Keratinocyte (primary cell): ENCODE results near the gene DYNC2I2. TPM values are rescaled to one million over a fixed set of nuclear protein-coding genes. Genes with fewer than 3 reads are reported as not detected.

ENCODE experiments used
- DNase-seq: peaks from one replicate; pipeline ENCODE4 v3.0.0-alpha.2; 2011; ENCODE audit warnings: low read depth, missing footprints, low spot score
- FAIRE-seq: peaks from 2 replicates; lab custom pipeline; 2011; peaks lifted over from hg19 to GRCh38; lab: Jason Lieb, UNC
- H2AFZ ChIP-seq: 2 replicates; pipeline ENCODE4 v1.6.0; 2012; ENCODE audit warnings: low read length, control low read depth, inconsistent platforms; ENCODE audit not compliant: control insufficient read depth
- H3K27ac ChIP-seq: 2 replicates; pipeline ENCODE4 v1.5.1; 2011; ENCODE audit warnings: low read length; ENCODE audit not compliant: control insufficient read depth, insufficient read depth
- H3K27me3 ChIP-seq: 3 replicates; pipeline ENCODE4 v1.6.0; 2011; ENCODE audit warnings: low read length; ENCODE audit not compliant: control insufficient read depth, insufficient read depth; ENCODE audit errors: extremely low read depth
- H3K36me3 ChIP-seq, 2 experiments: 2 replicates in 1 of 2; 3 replicates in 1 of 2; pipeline ENCODE4 v1.5.1; 2011; ENCODE audit warnings: low read length in 2 of 2, mild to moderate bottlenecking in 1 of 2; ENCODE audit not compliant: control insufficient read depth in 2 of 2, insufficient read depth in 2 of 2; ENCODE audit errors: extremely low read depth in 1 of 2
- H3K4me1 ChIP-seq: 3 replicates; pipeline ENCODE4 v1.5.1; 2011; ENCODE audit warnings: low read length; ENCODE audit not compliant: control insufficient read depth, insufficient read depth; ENCODE audit errors: extremely low read depth
- H3K4me2 ChIP-seq: 3 replicates; pipeline ENCODE4 v1.6.0; 2011; ENCODE audit warnings: low read depth, low read length; ENCODE audit not compliant: control insufficient read depth, insufficient read depth; ENCODE audit errors: extremely low read depth
- H3K4me3 ChIP-seq, 3 experiments: fragments of 200-600 bp in 1 of 3; sonication (generic) in 1 of 3; 2 replicates in 2 of 3; 3 replicates in 1 of 3; pipeline ENCODE4 v1.5.1; 2011 to 2016; ENCODE audit warnings: low read length in 3 of 3, mild to moderate bottlenecking in 3 of 3, control low read depth in 2 of 3, inconsistent platforms in 1 of 3, low read depth in 1 of 3, mixed read lengths in 1 of 3, mixed run types in 1 of 3, moderate library complexity in 1 of 3; ENCODE audit not compliant: control insufficient read depth in 2 of 3, insufficient read depth in 2 of 3; ENCODE audit errors: extremely low read depth in 1 of 3
- H3K79me2 ChIP-seq: 2 replicates; pipeline ENCODE4 v1.6.0; 2012; ENCODE audit warnings: low read length; ENCODE audit not compliant: control insufficient read depth, insufficient read depth
- H3K9ac ChIP-seq: 3 replicates; pipeline ENCODE4 v1.6.0; 2011; ENCODE audit warnings: low read length; ENCODE audit not compliant: control insufficient read depth, insufficient read depth; ENCODE audit errors: extremely low read depth
- H3K9me1 ChIP-seq: 3 replicates; pipeline ENCODE4 v1.6.0; 2011; ENCODE audit warnings: low read length; ENCODE audit not compliant: control insufficient read depth, insufficient read depth; ENCODE audit errors: extremely low read depth
- H3K9me3 ChIP-seq: 2 replicates; pipeline ENCODE4 v1.5.1; 2012; ENCODE audit warnings: low read depth, low read length; ENCODE audit not compliant: control insufficient read depth
- H4K20me1 ChIP-seq: 3 replicates; pipeline ENCODE4 v1.6.0; 2011; ENCODE audit warnings: low read length; ENCODE audit not compliant: control insufficient read depth, insufficient read depth; ENCODE audit errors: extremely low read depth
- CTCF ChIP-seq, 3 experiments: IDR thresholded peaks in 1 of 3; conservative IDR thresholded peaks in 1 of 3; optimal IDR thresholded peaks in 1 of 3; 2 replicates in 2 of 3; 3 replicates in 1 of 3; pipeline versions ENCODE3 to v1.5.1; 2011; ENCODE audit warnings: low read length in 3 of 3, mild to moderate bottlenecking in 3 of 3, moderate library complexity in 2 of 3, control low read depth in 1 of 3, inconsistent platforms in 1 of 3; ENCODE audit not compliant: insufficient read depth in 2 of 3; ENCODE audit errors: extremely low read depth in 1 of 3
- EZH2 ChIP-seq: IDR thresholded peaks from one replicate; pipeline ENCODE4 v1.6.1; 2012; ENCODE audit warnings: inconsistent platforms, mild to moderate bottlenecking, low read length, moderate library complexity
- dilution Hi-C: fragments of 300-500 bp; cut with MboI; formaldehyde crosslinking; loops from one replicate; pipeline ENCODE4 v1.7.0; 2020; ENCODE audit warnings: low sequenced_read_pairs; ENCODE audit not compliant: extremely low pct_ligation_motif_present
- polyA plus RNA-seq, 5 experiments: library from polyadenylated mRNA; depleted of rRNA in 3 of 5; stranded (reverse) in 3 of 5; stranded (forward) in 1 of 5; unstranded in 1 of 5; fragments of >200 nt; gene quantifications; 1 replicate in 1 of 5; 2 replicates in 3 of 5; 3 replicates in 1 of 5; pipeline versions ENCODE4 v1.2.1 to v1.2.3, GENCODE V29; 2011 to 2012; ENCODE audit warnings: missing spikeins in 2 of 5, low read depth in 1 of 5, low replicate concordance in 1 of 5

The DYNC2I2 gene
- polyA plus RNA-seq, 1 donor (not counting 4 experiments of a cell fraction or from before 2014, with no cell fraction given): 11.5 TPM

GRCh38 chr9:128633601-128634000 lies 23.0 kb downstream of the DYNC2I2 start:
- TF ChIP-seq CTCF (optimal IDR thresholded peaks at IDR 0.05 in 1 of 3, IDR thresholded peaks at IDR 0.05 in 1 of 3, conservative IDR thresholded peaks at IDR 0.05 in 1 of 3; ENCODE audit: extremely low read depth in 1 of 3, insufficient read depth in 2 of 3, low read length in 3 of 3) (no peak), EZH2 (no peak)
- Histone ChIP-seq H3K4me3 (no peak overlapping the region), H3K79me2 (no peaks in the 10 kb centered on the region), H3K27ac (no peak overlapping the region), H3K9ac (no peak overlapping the region), H4K20me1 (no peaks in the 10 kb centered on the region), H3K4me2 (no peak overlapping the region), H2AFZ (no peak overlapping the region), H3K9me1 (no peaks in the 10 kb centered on the region), H3K9me3 (no peaks in the 10 kb centered on the region), H3K36me3 (peaks cover 24 to 34% of the 10 kb centered on the region in 2 experiments), H3K4me1 (peaks cover 19% of the 10 kb centered on the region), H3K27me3 (no peaks in the 10 kb centered on the region)
- FAIRE-seq (no peak), DNase-seq (no peak)
- dilution Hi-C loops: no loop called here

GRCh38 chr9:128633057-128633456 lies 23.6 kb downstream of the DYNC2I2 start:
- no peaks in the 10 kb centered on the region for H3K9me3 ChIP-seq
- dilution Hi-C loops: no loop called here
- no peak for FAIRE-seq

More at GRCh38 chr9:128633057-128633456, 23.6 kb downstream of the DYNC2I2 start:
- no peaks in the 10 kb centered on the region for H3K27me3 ChIP-seq
- H3K4me1 ChIP-seq: peaks cover 19% of the 10 kb centered on the region
- H3K4me3 ChIP-seq: no peak overlapping the region
- H3K9me1 ChIP-seq: no peaks in the 10 kb centered on the region
- H4K20me1 ChIP-seq: peaks cover under 1% of the 10 kb centered on the region
- no peak for DNase-seq
- H2AFZ ChIP-seq: no peak overlapping the region
- no peak overlapping the region for H3K4me2 ChIP-seq
- H3K27ac ChIP-seq: no peak overlapping the region
- H3K79me2 ChIP-seq: no peaks in the 10 kb centered on the region
- no peak for TF ChIP-seq EZH2
- TF ChIP-seq CTCF (optimal IDR thresholded peaks at IDR 0.05 in 1 of 3, IDR thresholded peaks at IDR 0.05 in 1 of 3, conservative IDR thresholded peaks at IDR 0.05 in 1 of 3; ENCODE audit: extremely low read depth in 1 of 3, insufficient read depth in 2 of 3, low read length in 3 of 3): no peak
- H3K36me3 ChIP-seq: peaks cover 24 to 34% of the 10 kb centered on the region in 2 experiments
- no peak overlapping the region for H3K9ac ChIP-seq
